ENCODE data around the gene CC2D2A.

Gene CC2D2A

DNA sequence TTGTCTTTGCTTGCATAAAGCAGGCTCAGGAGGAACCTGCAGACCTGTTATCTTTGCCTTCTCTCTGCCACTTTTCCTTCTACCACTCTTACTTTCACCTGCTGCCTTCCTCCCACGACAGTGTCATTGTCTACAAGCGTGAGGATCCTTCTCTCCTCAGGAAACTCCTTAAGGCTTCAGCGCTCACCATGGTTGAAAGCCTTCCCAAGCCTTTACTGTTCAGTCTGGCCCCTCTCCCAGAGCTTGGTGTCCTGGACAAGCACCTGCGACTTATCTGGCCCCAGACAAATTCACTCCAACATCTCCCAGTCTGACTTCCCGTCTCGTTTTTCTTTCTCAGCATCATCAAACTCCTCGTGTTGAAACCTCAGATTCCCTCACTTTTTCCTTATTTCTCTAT is 31.0 kb downstream of the CC2D2A start:
- H3K4me3 ChIP-seq (ENCODE audit: insufficient read depth, low read length, poor library complexity, severe bottlenecking), result no peak overlapping the region
- H3K9ac ChIP-seq (ENCODE audit: low read length), result no peak overlapping the region
- H3K79me2 ChIP-seq (ENCODE audit: insufficient read depth, low read length), result no peaks in the 10 kb centered on the region
- no peak overlapping the region for H2AFZ ChIP-seq (ENCODE audit: low read depth, low read length, severe bottlenecking)
- H3K9me2 ChIP-seq (replicated peaks; ENCODE audit: insufficient read depth, low read length), result no peaks in the 10 kb centered on the region
- H3K4me2 ChIP-seq (ENCODE audit: low read depth, low read length, poor library complexity, severe bottlenecking), result no peak overlapping the region
- H3K27me3 ChIP-seq (ENCODE audit: low read length), result no peaks in the 10 kb centered on the region
- no peaks in the 10 kb centered on the region for H3K36me3 ChIP-seq (ENCODE audit: low read length)
- TF ChIP-seq EZH2phosphoT487 (conservative IDR thresholded peaks at IDR 0.05; ENCODE audit: low read length) (no peak), CTCF (IDR thresholded peaks at IDR 0.05; ENCODE audit: insufficient read depth, low read length, poor library complexity, severe bottlenecking) (no peak)
- no peaks in the 10 kb centered on the region for H3F3A ChIP-seq (ENCODE audit: insufficient read depth)
- no peaks in the 10 kb centered on the region for H3K9me3 ChIP-seq (ENCODE audit: insufficient read depth, low read length)
- H4K20me1 ChIP-seq (ENCODE audit: low read depth, low read length), result no peaks in the 10 kb centered on the region
- no peak overlapping the region for H3K27ac ChIP-seq (ENCODE audit: low read depth, low read length)

DNA sequence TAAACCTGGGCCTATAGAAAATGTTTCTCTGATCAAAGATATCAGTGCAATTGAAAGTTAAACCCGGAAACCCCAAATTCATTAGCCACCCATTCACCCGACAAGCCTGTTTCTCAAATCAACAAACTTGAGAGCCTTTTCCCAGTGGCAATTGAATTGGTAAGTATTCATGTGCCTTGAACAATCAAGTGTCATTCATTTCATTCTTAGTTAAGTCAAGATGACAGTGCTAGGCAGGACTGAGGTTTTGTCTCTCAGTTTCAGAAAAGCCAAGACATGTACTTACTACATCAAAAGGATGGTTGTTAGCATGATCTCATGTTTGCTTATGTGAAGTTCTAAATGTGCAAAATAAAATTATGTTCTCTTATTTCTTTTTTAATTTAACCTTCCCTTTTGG is 32.3 kb downstream of the CC2D2A start:
- Histone ChIP-seq H3K4me2 (ENCODE audit: low read depth, low read length, poor library complexity, severe bottlenecking) (no peak overlapping the region), H3K27me3 (ENCODE audit: low read length) (no peaks in the 10 kb centered on the region)
- no peak for TF ChIP-seq EZH2phosphoT487 (conservative IDR thresholded peaks at IDR 0.05; ENCODE audit: low read length)
- TF ChIP-seq CTCF (IDR thresholded peaks at IDR 0.05; ENCODE audit: insufficient read depth, low read length, poor library complexity, severe bottlenecking), result no peak

DNA sequence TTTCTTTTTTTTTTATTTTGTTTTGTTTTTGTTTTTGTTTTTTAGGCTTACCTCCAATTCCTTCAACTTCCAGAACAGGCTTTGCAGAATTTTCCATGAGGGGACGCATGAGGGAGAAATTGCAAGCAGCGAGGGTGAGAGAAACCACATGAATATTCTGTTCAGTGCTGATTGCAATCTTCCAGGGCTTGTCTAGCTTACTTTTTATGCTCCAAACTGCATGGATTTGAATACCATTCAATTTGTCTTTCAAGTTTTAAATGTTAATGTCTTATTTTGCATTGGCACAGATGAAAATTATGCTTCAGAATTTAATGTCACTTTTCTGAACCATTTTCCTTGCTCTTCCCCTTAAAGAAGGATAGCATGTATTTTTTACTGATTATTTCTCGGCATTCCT is 32.7 kb downstream of the CC2D2A start:
- H4K20me1 ChIP-seq (ENCODE audit: low read depth, low read length), result no peaks in the 10 kb centered on the region
- no peak for TF ChIP-seq CTCF (IDR thresholded peaks at IDR 0.05; ENCODE audit: insufficient read depth, low read length, poor library complexity, severe bottlenecking)
- no peak for TF ChIP-seq EZH2phosphoT487 (conservative IDR thresholded peaks at IDR 0.05; ENCODE audit: low read length)
- no peaks in the 10 kb centered on the region for H3K9me3 ChIP-seq (ENCODE audit: insufficient read depth, low read length)
- no peak overlapping the region for H3K4me2 ChIP-seq (ENCODE audit: low read depth, low read length, poor library complexity, severe bottlenecking)
- no peak overlapping the region for H3K27ac ChIP-seq (ENCODE audit: low read depth, low read length)
- H3K9ac ChIP-seq (ENCODE audit: low read length), result no peak overlapping the region
- H3K79me2 ChIP-seq (ENCODE audit: insufficient read depth, low read length), result no peaks in the 10 kb centered on the region
- H3K9me2 ChIP-seq (replicated peaks; ENCODE audit: insufficient read depth, low read length), result no peaks in the 10 kb centered on the region
- H3K4me3 ChIP-seq (ENCODE audit: insufficient read depth, low read length, poor library complexity, severe bottlenecking), result no peak overlapping the region
- H3F3A ChIP-seq (ENCODE audit: insufficient read depth), result no peaks in the 10 kb centered on the region
- H3K27me3 ChIP-seq (ENCODE audit: low read length), result no peaks in the 10 kb centered on the region
- H2AFZ ChIP-seq (ENCODE audit: low read depth, low read length, severe bottlenecking), result no peak overlapping the region
- H3K36me3 ChIP-seq (ENCODE audit: low read length), result no peaks in the 10 kb centered on the region

More for the DNA sequence above, 32.3 kb downstream of the CC2D2A start:
- H3K9ac ChIP-seq (ENCODE audit: low read length), result no peak overlapping the region
- H4K20me1 ChIP-seq (ENCODE audit: low read depth, low read length), result no peaks in the 10 kb centered on the region
- no peaks in the 10 kb centered on the region for H3K9me2 ChIP-seq (replicated peaks; ENCODE audit: insufficient read depth, low read length)
- H3K79me2 ChIP-seq (ENCODE audit: insufficient read depth, low read length), result no peaks in the 10 kb centered on the region
- no peaks in the 10 kb centered on the region for H3F3A ChIP-seq (ENCODE audit: insufficient read depth)
- no peak overlapping the region for H2AFZ ChIP-seq (ENCODE audit: low read depth, low read length, severe bottlenecking)
- H3K27ac ChIP-seq (ENCODE audit: low read depth, low read length), result no peak overlapping the region
- H3K4me3 ChIP-seq (ENCODE audit: insufficient read depth, low read length, poor library complexity, severe bottlenecking), result no peak overlapping the region
- no peaks in the 10 kb centered on the region for H3K9me3 ChIP-seq (ENCODE audit: insufficient read depth, low read length)
- no peaks in the 10 kb centered on the region for H3K36me3 ChIP-seq (ENCODE audit: low read length)
